Measurements from ENCODE around the gene U2AF1L4.
A peak's percentile ranks its signal among the peaks of the same experiment; 100 is the strongest.

U2AF1L4 gene, protein sequence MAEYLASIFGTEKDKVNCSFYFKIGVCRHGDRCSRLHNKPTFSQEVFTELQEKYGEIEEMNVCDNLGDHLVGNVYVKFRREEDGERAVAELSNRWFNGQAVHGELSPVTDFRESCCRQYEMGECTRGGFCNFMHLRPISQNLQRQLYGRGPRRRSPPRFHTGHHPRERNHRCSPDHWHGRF

GRCh38 chr19:35745328-35746086, at the start of gene U2AF1L4, which contains the start of gene PSENEN:
TSS of gene U2AF1L4 (minus strand) at chr19:35745418. CDS start at chr19:35745391, 27 bp downstream.
TSS of gene PSENEN (plus strand) at chr19:35745651. CDS start at chr19:35745931, 280 bp downstream.
- H3K36me3 ChIP-seq (ENCODE audit: control insufficient read depth, low read length): peaks cover 8% of the 10 kb centered on the region; the same call in 1 of the 2 replicates
- no peaks in the 10 kb centered on the region for H3F3A ChIP-seq (ENCODE audit: control insufficient read depth, insufficient read depth)
- H3K9me3 ChIP-seq (ENCODE audit: control insufficient read depth, insufficient read depth, low read length): peaks cover 5% of the 10 kb centered on the region; the same call in 1 of the 2 replicates
- TF ChIP-seq CTCF (IDR thresholded peaks at IDR 0.05; ENCODE audit: low read depth, low read length, poor library complexity, severe bottlenecking): no peak
- TF ChIP-seq EZH2phosphoT487 (IDR thresholded peaks at IDR 0.05; ENCODE audit: borderline replicate concordance, low read length): no peak
- H4K20me1 ChIP-seq (ENCODE audit: control insufficient read depth, insufficient read depth, low read depth, low read length): no peaks in the 10 kb centered on the region
- H3K9me2 ChIP-seq (replicated peaks; ENCODE audit: control insufficient read depth, low read length): no peaks in the 10 kb centered on the region
- peak within 1 kb of the TSS; percentile 86 for H3K4me2 ChIP-seq (ENCODE audit: low read length)
- H3K27me3 ChIP-seq (ENCODE audit: control insufficient read depth, low read length): no peaks in the 10 kb centered on the region
- H3K27ac ChIP-seq (ENCODE audit: low read depth, low read length): peak within 1 kb of the TSS; percentile 86
- H3K79me2 ChIP-seq (ENCODE audit: control insufficient read depth, low read length): peaks cover 14% of the 10 kb centered on the region
- H3K4me3 ChIP-seq (ENCODE audit: low read length): peak within 1 kb of the TSS; percentile 92
- H3K4me1 ChIP-seq (ENCODE audit: control insufficient read depth, low read length): peaks cover 51% of the 10 kb centered on the region

GRCh38 chr19:35793381-35794165, 48.4 kb upstream of the U2AF1L4 start:
- H4K20me1 ChIP-seq (ENCODE audit: control insufficient read depth, insufficient read depth, low read depth, low read length): no peaks in the 10 kb centered on the region
- peaks cover 7% of the 10 kb centered on the region; the same call in 1 of the 2 replicates for H3K27me3 ChIP-seq (ENCODE audit: control insufficient read depth, low read length)
- H3K9me2 ChIP-seq (replicated peaks; ENCODE audit: control insufficient read depth, low read length): no peaks in the 10 kb centered on the region
- no peaks in the 10 kb centered on the region for H3K4me1 ChIP-seq (ENCODE audit: control insufficient read depth, low read length)
- no peaks in the 10 kb centered on the region for H3F3A ChIP-seq (ENCODE audit: control insufficient read depth, insufficient read depth)
- no peaks in the 10 kb centered on the region for H3K36me3 ChIP-seq (ENCODE audit: control insufficient read depth, low read length)
- no peak overlapping the region for H3K4me2 ChIP-seq (ENCODE audit: low read length)
- TF ChIP-seq CTCF (IDR thresholded peaks at IDR 0.05; ENCODE audit: low read depth, low read length, poor library complexity, severe bottlenecking) (no peak), EZH2phosphoT487 (IDR thresholded peaks at IDR 0.05; ENCODE audit: borderline replicate concordance, low read length) (no peak)
- H3K4me3 ChIP-seq (ENCODE audit: low read length): no peak overlapping the region
- H3K79me2 ChIP-seq (ENCODE audit: control insufficient read depth, low read length): no peaks in the 10 kb centered on the region
- no peaks in the 10 kb centered on the region for H3K9me3 ChIP-seq (ENCODE audit: control insufficient read depth, insufficient read depth, low read length)
- no peak overlapping the region for H3K27ac ChIP-seq (ENCODE audit: low read depth, low read length)

GRCh38 chr19:35792888-35793287, 47.7 kb upstream of the U2AF1L4 start:
- H3K27ac ChIP-seq (ENCODE audit: low read depth, low read length): no peak overlapping the region
- H3K79me2 ChIP-seq (ENCODE audit: control insufficient read depth, low read length): no peaks in the 10 kb centered on the region
- H3K4me1 ChIP-seq (ENCODE audit: control insufficient read depth, low read length): no peaks in the 10 kb centered on the region
- H3K27me3 ChIP-seq (ENCODE audit: control insufficient read depth, low read length): peaks cover 7% of the 10 kb centered on the region; the same call in 1 of the 2 replicates
- no peak overlapping the region for H3K4me2 ChIP-seq (ENCODE audit: low read length)
- no peaks in the 10 kb centered on the region for H3K9me3 ChIP-seq (ENCODE audit: control insufficient read depth, insufficient read depth, low read length)
- H3F3A ChIP-seq (ENCODE audit: control insufficient read depth, insufficient read depth): no peaks in the 10 kb centered on the region
- H3K36me3 ChIP-seq (ENCODE audit: control insufficient read depth, low read length): no peaks in the 10 kb centered on the region
- TF ChIP-seq CTCF (IDR thresholded peaks at IDR 0.05; ENCODE audit: low read depth, low read length, poor library complexity, severe bottlenecking) (no peak), EZH2phosphoT487 (IDR thresholded peaks at IDR 0.05; ENCODE audit: borderline replicate concordance, low read length) (no peak)
- no peaks in the 10 kb centered on the region for H4K20me1 ChIP-seq (ENCODE audit: control insufficient read depth, insufficient read depth, low read depth, low read length)
- no peak overlapping the region for H3K4me3 ChIP-seq (ENCODE audit: low read length)
- no peaks in the 10 kb centered on the region for H3K9me2 ChIP-seq (replicated peaks; ENCODE audit: control insufficient read depth, low read length)
